K562 (cell line): ENCODE data around the gene MCIDAS. TPM values are rescaled to one million over a fixed set of nuclear protein-coding genes. Genes with fewer than 3 reads are reported as not detected.

Experiments
- HLTF ChIP-seq: fragments of 450-650 bp; IDR thresholded peaks from 2 replicates; pipeline ENCODE4 v1.6.1; 2016
- JUN ChIP-seq, 2 experiments: sonication (generic) in 1 of 2; formaldehyde crosslinking in 1 of 2; IDR thresholded peaks; 2 replicates each; pipeline versions ENCODE4 v1.6.1 to v1.8.0; 2012 to 2022; ENCODE audit warnings: borderline replicate concordance in 2 of 2, mild to moderate bottlenecking in 2 of 2, improper control_type of control experiment in 1 of 2, low read depth in 1 of 2, low read length in 1 of 2, missing genetic modification reagents in 1 of 2
- MAFG ChIP-seq: fragments of 450-650 bp; conservative IDR thresholded peaks from 2 replicates; pipeline ENCODE4 v1.6.1; 2016; ENCODE audit warnings: missing genetic modification characterization, missing compliant biosample characterization
- NFXL1 ChIP-seq: fragments of 450-650 bp; formaldehyde crosslinking; IDR thresholded peaks from 2 replicates; pipeline ENCODE4 v1.4.0; 2021; ENCODE audit warnings: mild to moderate bottlenecking
- POLR2AphosphoS2 ChIP-seq: IDR thresholded peaks from 2 replicates; pipeline ENCODE4 v1.6.1; 2012; ENCODE audit warnings: low read length, improper control_type of control experiment
- POLR2G ChIP-seq: fragments of 200-400 bp; formaldehyde crosslinking; IDR thresholded peaks from 2 replicates; pipeline ENCODE4 v1.6.1; 2017; ENCODE audit warnings: low read depth, mild to moderate bottlenecking, antibody characterized with exemption, low read length, moderate library complexity
- SMARCE1 ChIP-seq: fragments of 450-650 bp; IDR thresholded peaks from 2 replicates; pipeline ENCODE4 v1.7.1; 2016; ENCODE audit warnings: mild to moderate bottlenecking
- TBP ChIP-seq: optimal IDR thresholded peaks from 2 replicates; pipeline ENCODE3; 2011; ENCODE audit warnings: low read depth, low read length, improper control_type of control experiment
- ZNF780A ChIP-seq: fragments of 250-450 bp; sonication (Bioruptor Pico); IDR thresholded peaks from 2 replicates; pipeline ENCODE4 v1.5.0; 2021; ENCODE audit warnings: mild to moderate bottlenecking
- polyA plus RNA-seq, 8 experiments: library from polyadenylated mRNA; depleted of rRNA in 4 of 8; stranded (reverse) in 5 of 8; unstranded in 3 of 8; fragments of >200 nt; fragmentation: Nextera tagmentation in 2 of 8; fragmentation: Illumina TruSeq in 1 of 8; extraction: Ambion mirVana in 2 of 8; extraction: Trizol in 1 of 8; gene quantifications; 2 replicates each; pipeline versions ENCODE4 v1.2.1 to v1.2.3, GENCODE V29; 2011 to 2014; ENCODE audit warnings: inconsistent platforms in 1 of 8, missing spikeins in 1 of 8
- total RNA-seq, 7 experiments: library from RNA; depleted of rRNA in 6 of 7; stranded (reverse); fragments of >200 nt in 6 of 7; fragmentation: Illumina TruSeq in 2 of 7; extraction: Trizol in 2 of 7; gene quantifications; 2 replicates each; pipeline versions ENCODE4 v1.2.1 to v1.2.3, GENCODE V29; 2011 to 2021; ENCODE audit warnings: low replicate concordance in 1 of 7
- TF ChIP-seq, protein P1 (sequence below): sonication (generic); formaldehyde crosslinking; IDR thresholded peaks from 2 replicates; pipeline ENCODE4 v1.9.0; 2022; ENCODE audit warnings: mild to moderate bottlenecking, missing genetic modification reagents
- TF ChIP-seq, protein P2 (sequence below): fragments of 250-450 bp; sonication (Bioruptor Pico); IDR thresholded peaks from 2 replicates; pipeline ENCODE4 v1.5.0; 2021; ENCODE audit warnings: mild to moderate bottlenecking, borderline replicate concordance
- TF ChIP-seq, protein P3 (sequence below), 2 experiments: fragments of 450-650 bp; conservative IDR thresholded peaks; 2 replicates each; pipeline ENCODE4 v1.6.1; 2017; ENCODE audit warnings: mild to moderate bottlenecking in 2 of 2, moderate library complexity in 2 of 2
- TF ChIP-seq, protein P4 (sequence below): IDR thresholded peaks from 2 replicates; pipeline ENCODE4 v1.6.1; 2016; ENCODE audit warnings: missing genetic modification characterization, missing compliant biosample characterization
- TF ChIP-seq, protein P5 (sequence below): fragments of 200-800 bp; sonication (Bioruptor generic); IDR thresholded peaks from 2 replicates; pipeline ENCODE4 v1.6.1; 2017; ENCODE audit warnings: missing genetic modification characterization, missing compliant biosample characterization
- TF ChIP-seq, protein P6 (sequence below): fragments of 450-650 bp; IDR thresholded peaks from 2 replicates; pipeline ENCODE4 v1.6.1; 2016; ENCODE audit warnings: antibody characterized with exemption
- TF ChIP-seq, protein P7 (sequence below): sonication (generic); formaldehyde crosslinking; IDR thresholded peaks from 2 replicates; pipeline ENCODE4 v1.8.0; 2023; ENCODE audit warnings: mild to moderate bottlenecking, missing genetic modification reagents

The MCIDAS gene
- total and polyA plus RNA-seq, 9 of the 15 experiments (the other 6 are each of a cell fraction or from before 2014, with no cell fraction given): 0.07 to 1.5 (median 0.69) TPM

DNA sequence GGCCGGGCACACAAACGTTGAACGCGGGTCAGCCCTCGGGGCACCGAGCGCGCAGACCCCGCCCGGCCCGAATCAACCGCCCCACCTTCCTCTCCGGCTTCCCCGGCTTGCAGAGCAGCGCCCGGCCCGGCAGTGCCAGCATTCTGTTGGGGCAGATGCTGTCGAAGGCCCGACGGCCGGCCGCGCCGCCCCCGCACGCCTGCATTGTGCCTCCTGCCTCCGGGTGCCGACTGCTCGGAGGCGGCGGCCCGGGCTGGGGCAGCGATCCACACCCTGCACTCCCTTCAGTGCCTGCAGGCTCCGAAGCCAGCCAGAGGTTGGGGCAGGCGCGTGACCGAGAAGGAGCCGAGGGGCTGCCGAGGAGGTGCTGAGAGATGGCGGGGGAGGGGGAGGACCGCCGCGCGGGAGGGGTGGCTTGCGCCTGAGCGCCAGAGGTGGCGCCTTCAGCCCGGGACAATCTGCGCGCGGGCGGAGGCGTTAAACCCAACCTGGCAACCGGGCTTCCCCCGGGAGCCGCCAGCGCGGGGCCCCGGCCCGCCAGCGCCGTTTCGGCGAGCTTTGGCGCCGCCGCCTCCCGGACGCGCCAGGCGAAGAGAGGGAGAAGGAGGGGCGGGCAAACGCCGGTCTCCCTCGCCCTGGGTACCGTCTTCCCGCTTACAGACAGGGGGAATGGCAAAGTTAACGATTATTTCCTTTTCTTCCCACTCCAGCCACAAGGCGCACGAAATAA lies at the start of gene MCIDAS (continued):
- TF ChIP-seq, protein P1, sequence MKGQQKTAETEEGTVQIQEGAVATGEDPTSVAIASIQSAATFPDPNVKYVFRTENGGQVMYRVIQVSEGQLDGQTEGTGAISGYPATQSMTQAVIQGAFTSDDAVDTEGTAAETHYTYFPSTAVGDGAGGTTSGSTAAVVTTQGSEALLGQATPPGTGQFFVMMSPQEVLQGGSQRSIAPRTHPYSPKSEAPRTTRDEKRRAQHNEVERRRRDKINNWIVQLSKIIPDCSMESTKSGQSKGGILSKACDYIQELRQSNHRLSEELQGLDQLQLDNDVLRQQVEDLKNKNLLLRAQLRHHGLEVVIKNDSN (CRISPR knock-in tag): peak; percentile 36; the same call in 1 of the 2 replicates
- TF ChIP-seq MAFG (tag): no peak
- no peak for TF ChIP-seq JUN (IDR thresholded peaks at IDR 0.05; ENCODE audit: borderline replicate concordance, low read depth, low read length)
- no peak for TF ChIP-seq JUN (CRISPR knock-in tag; IDR thresholded peaks at IDR 0.05; ENCODE audit: borderline replicate concordance)
- TF ChIP-seq, protein P2, sequence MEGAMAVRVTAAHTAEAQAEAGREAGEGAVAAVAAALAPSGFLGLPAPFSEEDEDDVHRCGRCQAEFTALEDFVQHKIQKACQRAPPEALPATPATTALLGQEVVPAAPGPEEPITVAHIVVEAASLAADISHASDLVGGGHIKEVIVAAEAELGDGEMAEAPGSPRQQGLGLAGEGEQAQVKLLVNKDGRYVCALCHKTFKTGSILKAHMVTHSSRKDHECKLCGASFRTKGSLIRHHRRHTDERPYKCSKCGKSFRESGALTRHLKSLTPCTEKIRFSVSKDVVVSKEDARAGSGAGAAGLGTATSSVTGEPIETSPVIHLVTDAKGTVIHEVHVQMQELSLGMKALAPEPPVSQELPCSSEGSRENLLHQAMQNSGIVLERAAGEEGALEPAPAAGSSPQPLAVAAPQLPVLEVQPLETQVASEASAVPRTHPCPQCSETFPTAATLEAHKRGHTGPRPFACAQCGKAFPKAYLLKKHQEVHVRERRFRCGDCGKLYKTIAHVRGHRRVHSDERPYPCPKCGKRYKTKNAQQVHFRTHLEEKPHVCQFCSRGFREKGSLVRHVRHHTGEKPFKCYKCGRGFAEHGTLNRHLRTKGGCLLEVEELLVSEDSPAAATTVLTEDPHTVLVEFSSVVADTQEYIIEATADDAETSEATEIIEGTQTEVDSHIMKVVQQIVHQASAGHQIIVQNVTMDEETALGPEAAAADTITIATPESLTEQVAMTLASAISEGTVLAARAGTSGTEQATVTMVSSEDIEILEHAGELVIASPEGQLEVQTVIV (CRISPR knock-in tag): no peak
- TF ChIP-seq HLTF: no peak
- TF ChIP-seq TBP: peak; percentile 29
- TF ChIP-seq POLR2G: peak; percentile 79
- TF ChIP-seq, protein P3, sequence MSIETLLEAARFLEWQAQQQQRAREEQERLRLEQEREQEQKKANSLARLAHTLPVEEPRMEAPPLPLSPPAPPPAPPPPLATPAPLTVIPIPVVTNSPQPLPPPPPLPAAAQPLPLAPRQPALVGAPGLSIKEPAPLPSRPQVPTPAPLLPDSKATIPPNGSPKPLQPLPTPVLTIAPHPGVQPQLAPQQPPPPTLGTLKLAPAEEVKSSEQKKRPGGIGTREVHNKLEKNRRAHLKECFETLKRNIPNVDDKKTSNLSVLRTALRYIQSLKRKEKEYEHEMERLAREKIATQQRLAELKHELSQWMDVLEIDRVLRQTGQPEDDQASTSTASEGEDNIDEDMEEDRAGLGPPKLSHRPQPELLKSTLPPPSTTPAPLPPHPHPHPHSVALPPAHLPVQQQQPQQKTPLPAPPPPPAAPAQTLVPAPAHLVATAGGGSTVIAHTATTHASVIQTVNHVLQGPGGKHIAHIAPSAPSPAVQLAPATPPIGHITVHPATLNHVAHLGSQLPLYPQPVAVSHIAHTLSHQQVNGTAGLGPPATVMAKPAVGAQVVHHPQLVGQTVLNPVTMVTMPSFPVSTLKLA (conservative IDR thresholded peaks at IDR 0.05): peak in 1 of 2 experiments; percentile 49; a peak in 3 of 4 replicates
- TF ChIP-seq ZNF780A (CRISPR knock-in tag): no peak
- TF ChIP-seq SMARCE1: no peak
- TF ChIP-seq, protein P4, sequence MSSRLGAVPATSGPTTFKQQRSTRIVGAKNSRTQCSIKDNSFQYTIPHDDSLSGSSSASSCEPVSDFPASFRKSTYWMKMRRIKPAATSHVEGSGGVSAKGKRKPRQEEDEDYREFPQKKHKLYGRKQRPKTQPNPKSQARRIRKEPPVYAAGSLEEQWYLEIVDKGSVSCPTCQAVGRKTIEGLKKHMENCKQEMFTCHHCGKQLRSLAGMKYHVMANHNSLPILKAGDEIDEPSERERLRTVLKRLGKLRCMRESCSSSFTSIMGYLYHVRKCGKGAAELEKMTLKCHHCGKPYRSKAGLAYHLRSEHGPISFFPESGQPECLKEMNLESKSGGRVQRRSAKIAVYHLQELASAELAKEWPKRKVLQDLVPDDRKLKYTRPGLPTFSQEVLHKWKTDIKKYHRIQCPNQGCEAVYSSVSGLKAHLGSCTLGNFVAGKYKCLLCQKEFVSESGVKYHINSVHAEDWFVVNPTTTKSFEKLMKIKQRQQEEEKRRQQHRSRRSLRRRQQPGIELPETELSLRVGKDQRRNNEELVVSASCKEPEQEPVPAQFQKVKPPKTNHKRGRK (tag): no peak
- no peak for TF ChIP-seq POLR2AphosphoS2
- TF ChIP-seq NFXL1 (CRISPR knock-in tag): no peak
- TF ChIP-seq, protein P5, sequence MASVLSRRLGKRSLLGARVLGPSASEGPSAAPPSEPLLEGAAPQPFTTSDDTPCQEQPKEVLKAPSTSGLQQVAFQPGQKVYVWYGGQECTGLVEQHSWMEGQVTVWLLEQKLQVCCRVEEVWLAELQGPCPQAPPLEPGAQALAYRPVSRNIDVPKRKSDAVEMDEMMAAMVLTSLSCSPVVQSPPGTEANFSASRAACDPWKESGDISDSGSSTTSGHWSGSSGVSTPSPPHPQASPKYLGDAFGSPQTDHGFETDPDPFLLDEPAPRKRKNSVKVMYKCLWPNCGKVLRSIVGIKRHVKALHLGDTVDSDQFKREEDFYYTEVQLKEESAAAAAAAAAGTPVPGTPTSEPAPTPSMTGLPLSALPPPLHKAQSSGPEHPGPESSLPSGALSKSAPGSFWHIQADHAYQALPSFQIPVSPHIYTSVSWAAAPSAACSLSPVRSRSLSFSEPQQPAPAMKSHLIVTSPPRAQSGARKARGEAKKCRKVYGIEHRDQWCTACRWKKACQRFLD (CRISPR knock-in tag): no peak
- TF ChIP-seq, protein P6, sequence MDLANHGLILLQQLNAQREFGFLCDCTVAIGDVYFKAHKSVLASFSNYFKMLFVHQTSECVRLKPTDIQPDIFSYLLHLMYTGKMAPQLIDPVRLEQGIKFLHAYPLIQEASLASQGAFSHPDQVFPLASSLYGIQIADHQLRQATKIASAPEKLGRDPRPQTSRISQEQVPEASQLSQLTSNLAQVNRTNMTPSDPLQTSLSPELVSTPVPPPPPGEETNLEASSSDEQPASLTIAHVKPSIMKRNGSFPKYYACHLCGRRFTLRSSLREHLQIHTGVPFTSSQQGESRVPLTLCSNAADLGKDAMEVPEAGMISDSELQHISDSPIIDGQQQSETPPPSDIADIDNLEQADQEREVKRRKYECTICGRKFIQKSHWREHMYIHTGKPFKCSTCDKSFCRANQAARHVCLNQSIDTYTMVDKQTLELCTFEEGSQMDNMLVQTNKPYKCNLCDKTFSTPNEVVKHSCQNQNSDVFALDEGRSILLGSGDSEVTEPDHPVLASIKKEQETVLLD: no peak
- TF ChIP-seq, protein P7, sequence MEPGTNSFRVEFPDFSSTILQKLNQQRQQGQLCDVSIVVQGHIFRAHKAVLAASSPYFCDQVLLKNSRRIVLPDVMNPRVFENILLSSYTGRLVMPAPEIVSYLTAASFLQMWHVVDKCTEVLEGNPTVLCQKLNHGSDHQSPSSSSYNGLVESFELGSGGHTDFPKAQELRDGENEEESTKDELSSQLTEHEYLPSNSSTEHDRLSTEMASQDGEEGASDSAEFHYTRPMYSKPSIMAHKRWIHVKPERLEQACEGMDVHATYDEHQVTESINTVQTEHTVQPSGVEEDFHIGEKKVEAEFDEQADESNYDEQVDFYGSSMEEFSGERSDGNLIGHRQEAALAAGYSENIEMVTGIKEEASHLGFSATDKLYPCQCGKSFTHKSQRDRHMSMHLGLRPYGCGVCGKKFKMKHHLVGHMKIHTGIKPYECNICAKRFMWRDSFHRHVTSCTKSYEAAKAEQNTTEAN (CRISPR knock-in tag): no peak
